Measurements from ENCODE around the gene ST6GALNAC6. TPM values are rescaled to one million over a fixed set of nuclear protein-coding genes. Genes with fewer than 3 reads are reported as not detected.
"Not testable (repeated sequence)": the region's sequence is repeated elsewhere in the genome, so short reads cannot be mapped to it uniquely, and the experiment has no call there.

ST6GALNAC6 gene
- total and polyA plus RNA-seq, 3 experiments from 2014 or later: 52.3 to 54.7 (median 54.0) TPM

DNA sequence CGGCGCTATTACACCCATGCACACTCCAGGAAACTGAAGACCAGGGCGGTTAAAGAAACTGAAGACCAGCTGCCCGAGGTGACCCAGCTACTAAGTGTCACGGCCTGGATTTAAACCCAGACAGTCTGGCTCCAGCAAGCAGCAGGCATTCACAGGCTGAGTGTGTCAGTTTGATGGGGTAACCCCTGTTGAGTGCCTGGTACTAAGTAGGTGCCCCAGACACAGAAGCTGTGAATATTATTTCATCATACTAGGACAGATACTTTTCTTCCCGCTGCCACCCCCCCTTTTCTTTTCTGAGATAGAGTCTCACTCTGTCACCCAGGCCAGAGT lies 52.3 kb downstream of the ST6GALNAC6 start:
- peaks cover 13% of the 10 kb centered on the region for H3K9me3 ChIP-seq (ENCODE audit: low read length)
- H3K4me1 Mint-ChIP-seq: peaks cover 4 to 8% (median 5%) of the 10 kb centered on the region in 3 donors
- CTCF ChIA-PET: interaction anchor here (1.0 to 1.3 kb wide), 2 partner anchors 16 to 22 kb away, joined by 3 to 5 read pairs; no protein-coding TSS in a partner anchor
- peaks cover 16 to 17% (median 17%) of the 10 kb centered on the region in 3 donors for H3K36me3 Mint-ChIP-seq
- peak overlapping the region in 1 of 8 donors; percentile 5 for H3K27ac Mint-ChIP-seq
- no peak for DNase-seq
- peaks cover 0 to 2% of the 10 kb centered on the region in 2 donors for H3K27me3 Mint-ChIP-seq
- no peak overlapping the region for H3K4me3 Mint-ChIP-seq
- no peaks in the 10 kb centered on the region for H3K4me1 ChIP-seq (ENCODE audit: insufficient read depth, low read length)
- POLR2A ChIA-PET: no interaction called here
- H3K27me3 ChIP-seq (ENCODE audit: insufficient read depth, low read length, poor library complexity, severe bottlenecking): no peaks in the 10 kb centered on the region
- no peak overlapping the region for H3K4me3 ChIP-seq (ENCODE audit: low read length)
- no peak overlapping the region for H3K27ac ChIP-seq (ENCODE audit: low read depth, low read length)
- H3K9me3 Mint-ChIP-seq: peaks cover 5 to 16% (median 12%) of the 10 kb centered on the region in 5 donors
- no peaks in the 10 kb centered on the region for H3K36me3 ChIP-seq (ENCODE audit: insufficient read depth, low read length)

- peaks cover 13% of the 10 kb centered on the region for H3K9me3 ChIP-seq (ENCODE audit: low read length)
- ChIA-PET POLR2A (no interaction called here), CTCF (interaction anchor here (1.0 to 1.3 kb wide), 2 partner anchors 16 to 23 kb away, joined by 3 to 5 read pairs; no protein-coding TSS in a partner anchor)
- no peaks in the 10 kb centered on the region for H3K36me3 ChIP-seq (ENCODE audit: insufficient read depth, low read length)
- H3K4me1 ChIP-seq (ENCODE audit: insufficient read depth, low read length): no peaks in the 10 kb centered on the region
- H3K27me3 ChIP-seq (ENCODE audit: insufficient read depth, low read length, poor library complexity, severe bottlenecking): no peaks in the 10 kb centered on the region
- H3K36me3 Mint-ChIP-seq: peaks cover 16 to 20% (median 17%) of the 10 kb centered on the region in 3 donors
- H3K27ac Mint-ChIP-seq: no peak overlapping the region
- peaks cover 5 to 16% (median 12%) of the 10 kb centered on the region in 5 donors for H3K9me3 Mint-ChIP-seq
- peaks cover 0 to 5% (median 0%) of the 10 kb centered on the region in 3 donors for H3K4me1 Mint-ChIP-seq
- peaks cover 0 to 2% of the 10 kb centered on the region in 2 donors for H3K27me3 Mint-ChIP-seq
- no peak overlapping the region for H3K4me3 ChIP-seq (ENCODE audit: low read length)
- H3K27ac ChIP-seq (ENCODE audit: low read depth, low read length): no peak overlapping the region
- H3K4me3 Mint-ChIP-seq: no peak overlapping the region
- DNase-seq: no peak
These were observed 52.8 kb downstream of the ST6GALNAC6 start for GRCh38 chr9:127846443-127847177.

DNA sequence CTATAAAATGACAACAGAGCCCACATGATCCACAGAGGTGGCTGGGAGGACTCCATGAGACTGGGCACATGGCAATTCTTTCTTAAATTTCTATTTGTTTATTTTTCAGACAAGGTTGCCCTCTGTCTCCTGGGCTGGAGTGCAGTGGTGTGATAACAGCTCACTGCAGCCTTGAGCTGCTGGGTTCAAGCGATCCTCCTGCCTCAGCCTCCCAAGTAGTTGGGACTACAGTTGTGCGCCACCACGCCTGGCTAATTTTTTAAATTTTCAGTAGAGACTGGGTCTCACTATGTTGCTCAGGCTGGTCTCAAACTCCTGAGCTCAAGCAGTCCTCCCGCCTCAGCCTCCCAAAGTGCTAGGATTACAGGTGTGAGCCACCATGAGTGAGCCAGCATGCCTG lies 53.8 kb downstream of the ST6GALNAC6 start:
- H3K4me1 Mint-ChIP-seq; H3K27me3 Mint-ChIP-seq; H3K4me3 ChIP-seq (ENCODE audit: low read length); H3K36me3 ChIP-seq (ENCODE audit: insufficient read depth, low read length); H3K27ac ChIP-seq (ENCODE audit: low read depth, low read length); H3K27me3 ChIP-seq (ENCODE audit: insufficient read depth, low read length, poor library complexity, severe bottlenecking); H3K4me1 ChIP-seq (ENCODE audit: insufficient read depth, low read length); CTCF ChIA-PET; DNase-seq; H3K4me3 Mint-ChIP-seq: not testable (repeated sequence)
- peaks cover 5 to 16% (median 12%) of the 10 kb centered on the region in 5 donors for H3K9me3 Mint-ChIP-seq
- POLR2A ChIA-PET: interaction anchor here (0.6 kb wide), 1 partner anchor 109 kb away, joined by 4 read pairs; no protein-coding TSS in a partner anchor
- peaks cover 13% of the 10 kb centered on the region for H3K9me3 ChIP-seq (ENCODE audit: low read length)
- H3K36me3 Mint-ChIP-seq: peaks cover 12 to 29% (median 16%) of the 10 kb centered on the region in 3 donors
- H3K27ac Mint-ChIP-seq: peak overlapping the region in 1 of 8 donors; percentile 47

DNA sequence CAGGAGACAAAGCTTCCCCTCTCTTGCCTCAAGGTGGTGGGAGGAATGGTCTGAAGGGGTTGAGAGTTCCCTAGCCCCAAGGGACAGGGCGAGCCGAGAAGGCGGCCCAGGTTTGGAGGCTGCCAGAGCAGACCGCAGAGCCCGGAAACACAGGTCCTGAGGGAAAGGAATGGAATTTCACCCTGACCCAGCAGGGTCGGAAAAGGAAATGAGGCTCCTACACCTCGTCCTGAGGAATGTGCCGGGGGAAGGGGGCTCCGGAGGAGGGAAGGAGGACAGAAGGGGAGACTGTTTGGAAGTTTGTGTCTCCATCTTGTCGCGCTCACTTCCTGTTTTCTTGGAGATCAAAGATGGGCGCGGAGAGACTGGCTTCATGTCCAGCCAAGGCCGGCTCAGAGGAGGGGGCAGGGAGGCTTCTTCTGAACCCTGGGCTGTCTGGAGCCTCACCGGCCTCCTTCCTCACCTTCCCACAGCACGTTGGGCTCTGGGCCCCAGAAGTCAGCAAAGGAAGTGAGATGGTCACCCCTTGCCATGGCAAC lies 54.5 kb downstream of the ST6GALNAC6 start:
- Mint-ChIP-seq H3K4me3 (no peak overlapping the region), H3K4me1 (peaks cover 0 to 5% (median 0%) of the 10 kb centered on the region in 3 donors), H3K27me3 (peaks cover 0 to 2% of the 10 kb centered on the region in 2 donors), H3K36me3 (peaks cover 8 to 27% (median 16%) of the 10 kb centered on the region in 3 donors), H3K27ac (no peak overlapping the region), H3K9me3 (peaks cover 5 to 12% (median 9%) of the 10 kb centered on the region in 5 donors)
- H3K9me3 ChIP-seq (ENCODE audit: low read length): peaks cover 12% of the 10 kb centered on the region
- H3K4me3 ChIP-seq (ENCODE audit: low read length): no peak overlapping the region
- H3K27me3 ChIP-seq (ENCODE audit: insufficient read depth, low read length, poor library complexity, severe bottlenecking): no peaks in the 10 kb centered on the region
- ChIA-PET CTCF (no interaction called here), POLR2A (interaction anchor here (0.6 kb wide), 1 partner anchor 108 kb away, joined by 4 read pairs; no protein-coding TSS in a partner anchor)
- DNase-seq: no peak
- no peaks in the 10 kb centered on the region for H3K4me1 ChIP-seq (ENCODE audit: insufficient read depth, low read length)
- H3K36me3 ChIP-seq (ENCODE audit: insufficient read depth, low read length): no peaks in the 10 kb centered on the region
- no peak overlapping the region for H3K27ac ChIP-seq (ENCODE audit: low read depth, low read length)

- Histone ChIP-seq H3K27me3 (ENCODE audit: insufficient read depth, low read length, poor library complexity, severe bottlenecking) (no peaks in the 10 kb centered on the region), H3K4me3 (ENCODE audit: low read length) (no peak overlapping the region), H3K9me3 (ENCODE audit: low read length) (no peaks in the 10 kb centered on the region), H3K27ac (ENCODE audit: low read depth, low read length) (no peak overlapping the region), H3K4me1 (ENCODE audit: insufficient read depth, low read length) (no peaks in the 10 kb centered on the region), H3K36me3 (ENCODE audit: insufficient read depth, low read length) (no peaks in the 10 kb centered on the region)
- no peak overlapping the region for H3K4me3 Mint-ChIP-seq
- no peaks in the 10 kb centered on the region for H3K4me1 Mint-ChIP-seq
- peaks cover 0 to 18% (median 0%) of the 10 kb centered on the region in 3 donors for H3K36me3 Mint-ChIP-seq
- ChIA-PET POLR2A (no interaction called here), CTCF (interaction anchor here (1.3 kb wide), 1 partner anchor 29 kb away, joined by 4 read pairs; no protein-coding TSS in a partner anchor)
- no peak for DNase-seq
- peak overlapping the region in 1 of 8 donors; percentile 54 for H3K27ac Mint-ChIP-seq
- H3K9me3 Mint-ChIP-seq: no peaks in the 10 kb centered on the region
- H3K27me3 Mint-ChIP-seq: peaks cover 0 to 6% of the 10 kb centered on the region in 2 donors
These were observed 58.1 kb downstream of the ST6GALNAC6 start for GRCh38 chr9:127841087-127841835.

- DNase-seq: no peak
- ChIA-PET CTCF (no interaction called here), POLR2A (no interaction called here)
- H3K4me1 Mint-ChIP-seq: peaks cover 0 to 2% (median 0%) of the 10 kb centered on the region in 3 donors
- H3K36me3 Mint-ChIP-seq: peaks cover 0 to 18% (median 0%) of the 10 kb centered on the region in 3 donors
- no peaks in the 10 kb centered on the region for H3K9me3 ChIP-seq (ENCODE audit: low read length)
- no peak overlapping the region for H3K27ac ChIP-seq (ENCODE audit: low read depth, low read length)
- no peak overlapping the region for H3K4me3 Mint-ChIP-seq
- peak overlapping the region in 1 of 8 donors; percentile 77 for H3K27ac Mint-ChIP-seq
- peaks cover 0 to 6% of the 10 kb centered on the region in 2 donors for H3K27me3 Mint-ChIP-seq
- no peaks in the 10 kb centered on the region for H3K9me3 Mint-ChIP-seq
- no peaks in the 10 kb centered on the region for H3K4me1 ChIP-seq (ENCODE audit: insufficient read depth, low read length)
- no peak overlapping the region for H3K4me3 ChIP-seq (ENCODE audit: low read length)
- no peaks in the 10 kb centered on the region for H3K27me3 ChIP-seq (ENCODE audit: insufficient read depth, low read length, poor library complexity, severe bottlenecking)
- no peaks in the 10 kb centered on the region for H3K36me3 ChIP-seq (ENCODE audit: insufficient read depth, low read length)
These were observed 60.9 kb downstream of the ST6GALNAC6 start for GRCh38 chr9:127838375-127839078.

DNA sequence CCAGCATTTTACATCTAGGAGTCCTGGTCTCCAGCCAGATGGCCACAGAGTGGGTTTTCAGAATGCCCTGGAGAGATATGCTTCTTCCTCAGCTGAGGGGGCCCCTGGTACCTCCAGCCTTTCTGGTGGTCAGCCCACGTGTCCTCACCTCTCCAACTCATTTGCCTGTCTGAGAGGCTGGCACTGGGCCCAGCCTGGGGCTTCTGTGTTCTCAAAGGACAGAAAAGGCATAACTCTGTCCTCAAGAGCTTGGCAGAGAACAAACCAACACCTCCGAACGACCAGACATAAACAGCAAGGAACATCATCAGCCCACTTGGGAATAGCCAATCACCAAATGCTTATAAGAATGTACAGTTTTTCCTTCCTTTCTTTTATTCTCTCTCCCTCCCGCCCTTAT lies 62.1 kb downstream of the ST6GALNAC6 start:
- peaks cover 3% of the 10 kb centered on the region for H3K4me1 ChIP-seq (ENCODE audit: insufficient read depth, low read length)
- H3K36me3 ChIP-seq (ENCODE audit: insufficient read depth, low read length): no peaks in the 10 kb centered on the region
- H3K27me3 ChIP-seq (ENCODE audit: insufficient read depth, low read length, poor library complexity, severe bottlenecking): no peaks in the 10 kb centered on the region
- no peak overlapping the region for H3K27ac ChIP-seq (ENCODE audit: low read depth, low read length)
- H3K9me3 ChIP-seq (ENCODE audit: low read length): no peaks in the 10 kb centered on the region
- H3K27me3 Mint-ChIP-seq: peaks cover 0 to 6% of the 10 kb centered on the region in 2 donors
- H3K27ac Mint-ChIP-seq: peak overlapping the region in 2 of 8 donors; percentile 64 to 71
- ChIA-PET CTCF (interaction anchor here (0.7 to 1.6 kb wide), 2 partner anchors 32 to 197 kb away, joined by 3 to 4 read pairs; no protein-coding TSS in a partner anchor), POLR2A (interaction anchor here (0.6 kb wide), 1 partner anchor 979 kb away, joined by 4 read pairs; no protein-coding TSS in a partner anchor)
- no peak overlapping the region for H3K4me3 Mint-ChIP-seq
- H3K4me3 ChIP-seq (ENCODE audit: low read length): no peak overlapping the region
- no peak for DNase-seq
- peaks cover 0 to 14% (median 0%) of the 10 kb centered on the region in 3 donors for H3K36me3 Mint-ChIP-seq
- H3K4me1 Mint-ChIP-seq: peaks cover 1 to 8% (median 2%) of the 10 kb centered on the region in 3 donors
- H3K9me3 Mint-ChIP-seq: no peaks in the 10 kb centered on the region
